Natural killer cell (primary cell): ENCODE data around the gene SPIB. TPM values are rescaled to one million over a fixed set of nuclear protein-coding genes. Genes with fewer than 3 reads are reported as not detected.

Source experiments
- ATAC-seq, 3 donors: fragments of 150-1000 bp in 2 of 3; fragments of 200-7000 bp in 1 of 3; cut with Tn5 transposase; 1 replicate in 1 of 3; 2 replicates in 2 of 3; pipeline ENCODE4 v1.10.0; 2021; ENCODE audit warnings: mild to moderate bottlenecking in 2 of 3, moderate library complexity in 2 of 3
- DNase-seq, 2 donors: peaks; one replicate each; pipeline versions ENCODE4 v3.0.0 to v3.0.0-alpha.2; 2013 to 2021; ENCODE audit warnings: mixed read lengths in 1 of 2
- H3K27ac ChIP-seq: one replicate; pipeline ENCODE4 v1.5.1; 2013; ENCODE audit warnings: mild to moderate bottlenecking, low read length
- H3K27me3 ChIP-seq: one replicate; pipeline ENCODE4 v1.6.1; 2013; ENCODE audit warnings: low read length; ENCODE audit not compliant: control insufficient read depth, insufficient read depth
- H3K36me3 ChIP-seq: one replicate; pipeline ENCODE4 v1.6.1; 2013; ENCODE audit warnings: low read length; ENCODE audit not compliant: control insufficient read depth, insufficient read depth
- H3K4me1 ChIP-seq: one replicate; pipeline ENCODE4 v1.6.1; 2013; ENCODE audit warnings: low read length; ENCODE audit not compliant: control insufficient read depth, insufficient read depth
- H3K4me3 ChIP-seq: one replicate; pipeline ENCODE4 v1.5.1; 2013; ENCODE audit warnings: low read length
- H3K9me3 ChIP-seq: one replicate; pipeline ENCODE4 v1.6.1; 2013; ENCODE audit warnings: low read length; ENCODE audit not compliant: control insufficient read depth, insufficient read depth
- H3K27ac Mint-ChIP-seq, 2 donors: one replicate each; pipeline ENCODE4 v1.8.0; 2022; ENCODE audit warnings: mild to moderate bottlenecking in 2 of 2, mixed read lengths in 2 of 2, moderate library complexity in 1 of 2
- H3K27me3 Mint-ChIP-seq, 2 donors: one replicate each; pipeline ENCODE4 v1.8.0; 2022; ENCODE audit warnings: low read depth in 2 of 2, mixed read lengths in 2 of 2
- H3K36me3 Mint-ChIP-seq: one replicate; pipeline ENCODE4 v1.8.0; 2022; ENCODE audit warnings: mixed read lengths
- H3K4me1 Mint-ChIP-seq, 2 donors: one replicate each; pipeline ENCODE4 v1.8.0; 2022; ENCODE audit warnings: mixed read lengths in 2 of 2
- H3K4me3 Mint-ChIP-seq: one replicate; pipeline ENCODE4 v1.8.0; 2022; ENCODE audit warnings: mild to moderate bottlenecking, moderate library complexity, mixed read lengths
- H3K9me3 Mint-ChIP-seq, 2 donors: one replicate each; pipeline ENCODE4 v1.8.0; 2022; ENCODE audit warnings: mixed read lengths in 2 of 2
- WGBS: methylation state at CpG from one replicate; pipeline ENCODE4 v1.1.7; 2013; ENCODE audit warnings: missing lambda C conversion rate; ENCODE audit not compliant: insufficient coverage; 5-methylcytosine and 5-hydroxymethylcytosine counted together
- intact Hi-C: fragments of 100-400 bp; cut with micrococcal nuclease; formaldehyde crosslinking; loops from one replicate; pipeline ENCODE4 v1.14.2; 2022
- total RNA-seq, 4 donors: library from RNA; stranded (reverse); fragments of 120-200 nt in 1 of 4; gene quantifications; one replicate each; pipeline versions ENCODE4 v1.2.3 to v1.2.4, GENCODE V29; 2013 to 2022
- TF ChIP-seq, protein P1 (sequence below): fragments of 200-600 bp; IDR thresholded peaks from one replicate; pipeline ENCODE4 v1.8.0; 2022; ENCODE audit warnings: antibody characterized with exemption

Gene SPIB
- total RNA-seq, 3 donors from 2014 or later (not counting 1 experiment from before 2014, with no cell fraction given): 0.77 to 2.8 (median 0.78) TPM

DNA sequence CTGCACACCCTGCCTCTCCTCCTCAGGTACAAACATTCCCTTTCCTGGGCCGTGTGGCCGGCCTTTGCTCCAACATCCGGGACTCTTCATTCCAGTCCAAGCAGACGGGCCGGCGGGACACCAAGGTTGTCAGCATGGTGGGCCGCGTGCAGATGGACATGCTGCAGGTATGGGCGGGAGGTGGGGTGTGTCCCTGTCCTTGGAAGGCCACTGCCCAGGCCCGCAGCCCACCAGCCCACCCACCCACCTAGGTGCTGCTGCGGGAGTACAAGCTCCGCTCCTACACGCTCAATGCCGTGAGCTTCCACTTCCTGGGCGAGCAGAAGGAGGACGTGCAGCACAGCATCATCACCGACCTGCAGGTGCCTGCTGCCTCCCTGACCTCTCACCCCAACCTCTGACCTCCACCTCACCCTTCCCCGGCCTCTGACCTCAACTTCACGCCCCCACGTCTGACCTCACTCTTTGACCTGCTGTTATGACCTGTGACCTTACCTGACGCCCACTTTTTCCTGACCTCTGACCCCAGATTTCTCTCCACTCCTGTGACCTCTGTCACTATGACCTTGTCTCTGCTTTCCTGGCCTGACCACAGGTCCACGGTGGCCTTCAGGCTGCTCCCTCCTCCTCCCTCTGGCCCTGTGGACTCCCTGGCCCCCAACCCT, 12.4 kb upstream of the SPIB start:
- Mint-ChIP-seq H3K4me3 (no peak overlapping the region), H3K4me1 (no peaks in the 10 kb centered on the region), H3K27me3 (no peaks in the 10 kb centered on the region), H3K9me3 (no peaks in the 10 kb centered on the region), H3K27ac (peak overlapping the region in 1 of 2 donors; percentile 51), H3K36me3 (no peaks in the 10 kb centered on the region)
- WGBS: 93% methylated on average over 22 of the region's 22 CpGs
- H3K36me3 ChIP-seq: peaks cover 13% of the 10 kb centered on the region
- ATAC-seq (no peak), DNase-seq (no peak)
- no peaks in the 10 kb centered on the region for H3K4me1 ChIP-seq
- no peaks in the 10 kb centered on the region for H3K27me3 ChIP-seq
- TF ChIP-seq, protein P1, sequence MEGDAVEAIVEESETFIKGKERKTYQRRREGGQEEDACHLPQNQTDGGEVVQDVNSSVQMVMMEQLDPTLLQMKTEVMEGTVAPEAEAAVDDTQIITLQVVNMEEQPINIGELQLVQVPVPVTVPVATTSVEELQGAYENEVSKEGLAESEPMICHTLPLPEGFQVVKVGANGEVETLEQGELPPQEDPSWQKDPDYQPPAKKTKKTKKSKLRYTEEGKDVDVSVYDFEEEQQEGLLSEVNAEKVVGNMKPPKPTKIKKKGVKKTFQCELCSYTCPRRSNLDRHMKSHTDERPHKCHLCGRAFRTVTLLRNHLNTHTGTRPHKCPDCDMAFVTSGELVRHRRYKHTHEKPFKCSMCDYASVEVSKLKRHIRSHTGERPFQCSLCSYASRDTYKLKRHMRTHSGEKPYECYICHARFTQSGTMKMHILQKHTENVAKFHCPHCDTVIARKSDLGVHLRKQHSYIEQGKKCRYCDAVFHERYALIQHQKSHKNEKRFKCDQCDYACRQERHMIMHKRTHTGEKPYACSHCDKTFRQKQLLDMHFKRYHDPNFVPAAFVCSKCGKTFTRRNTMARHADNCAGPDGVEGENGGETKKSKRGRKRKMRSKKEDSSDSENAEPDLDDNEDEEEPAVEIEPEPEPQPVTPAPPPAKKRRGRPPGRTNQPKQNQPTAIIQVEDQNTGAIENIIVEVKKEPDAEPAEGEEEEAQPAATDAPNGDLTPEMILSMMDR: no peak
- no peaks in the 10 kb centered on the region for H3K9me3 ChIP-seq
- no peak overlapping the region for H3K4me3 ChIP-seq
- intact Hi-C loops: no loop called here
- no peak overlapping the region for H3K27ac ChIP-seq

DNA sequence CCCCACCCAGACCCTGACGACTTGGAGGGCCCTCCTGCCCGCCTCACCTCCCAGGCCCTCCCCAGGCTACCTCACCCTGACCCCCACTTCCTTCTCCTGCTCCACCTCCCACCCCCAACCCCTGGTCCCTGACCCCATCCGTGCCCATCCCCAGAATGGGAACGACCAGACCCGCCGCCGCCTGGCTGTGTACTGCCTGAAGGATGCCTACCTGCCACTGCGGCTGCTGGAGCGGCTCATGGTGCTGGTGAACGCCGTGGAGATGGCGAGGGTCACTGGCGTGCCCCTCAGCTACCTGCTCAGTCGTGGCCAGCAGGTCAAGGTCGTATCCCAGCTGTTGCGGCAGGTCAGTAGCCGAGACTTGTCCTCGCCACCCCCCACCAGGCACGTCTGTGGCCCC, 11.9 kb upstream of the SPIB start:
- no peaks in the 10 kb centered on the region for H3K9me3 ChIP-seq
- Mint-ChIP-seq H3K36me3 (no peaks in the 10 kb centered on the region), H3K4me3 (no peak overlapping the region), H3K9me3 (no peaks in the 10 kb centered on the region), H3K4me1 (no peaks in the 10 kb centered on the region), H3K27me3 (no peaks in the 10 kb centered on the region), H3K27ac (peak overlapping the region in 1 of 2 donors; percentile 51)
- TF ChIP-seq, protein P1: no peak
- no peaks in the 10 kb centered on the region for H3K27me3 ChIP-seq
- peaks cover 11% of the 10 kb centered on the region for H3K36me3 ChIP-seq
- DNase-seq (no peak), ATAC-seq (no peak)
- H3K4me3 ChIP-seq: no peak overlapping the region
- H3K27ac ChIP-seq: no peak overlapping the region
- H3K4me1 ChIP-seq: no peaks in the 10 kb centered on the region
- 97% methylated on average over 19 of the region's 19 CpGs for WGBS
- intact Hi-C loops: no loop called here

DNA sequence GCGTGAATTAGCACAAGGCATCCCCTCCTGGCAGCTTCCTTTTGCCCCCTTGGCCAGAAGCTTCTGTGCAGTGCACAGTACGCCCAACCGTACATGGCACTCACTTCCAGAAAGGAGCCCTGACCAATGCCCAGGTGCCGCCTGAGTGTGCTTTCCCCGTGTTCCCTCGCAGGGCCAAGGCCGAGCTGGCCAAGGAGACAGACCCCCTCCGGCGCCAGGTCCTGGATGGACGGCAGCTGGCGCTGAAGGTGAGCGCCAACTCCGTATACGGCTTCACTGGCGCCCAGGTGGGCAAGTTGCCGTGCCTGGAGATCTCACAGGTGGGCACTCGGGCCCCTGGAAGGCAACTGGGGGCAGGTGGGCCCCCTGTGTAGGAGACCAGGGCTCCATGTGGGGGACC, 9.4 kb upstream of the SPIB start:
- intact Hi-C loops: no loop called here
- TF ChIP-seq, protein P1: no peak
- H3K27ac ChIP-seq: no peak overlapping the region
- Mint-ChIP-seq H3K4me3 (no peak overlapping the region), H3K4me1 (no peaks in the 10 kb centered on the region), H3K9me3 (no peaks in the 10 kb centered on the region), H3K27ac (no peak overlapping the region), H3K27me3 (no peaks in the 10 kb centered on the region), H3K36me3 (no peaks in the 10 kb centered on the region)
- DNase-seq (no peak), ATAC-seq (peak in 1 of 3 donors; percentile 21)
- no peak overlapping the region for H3K4me3 ChIP-seq
- H3K36me3 ChIP-seq: peaks cover 9% of the 10 kb centered on the region
- WGBS: 98% methylated on average over 17 of the region's 17 CpGs
- H3K9me3 ChIP-seq: no peaks in the 10 kb centered on the region
- H3K27me3 ChIP-seq: no peaks in the 10 kb centered on the region
- peaks cover 2% of the 10 kb centered on the region for H3K4me1 ChIP-seq

DNA sequence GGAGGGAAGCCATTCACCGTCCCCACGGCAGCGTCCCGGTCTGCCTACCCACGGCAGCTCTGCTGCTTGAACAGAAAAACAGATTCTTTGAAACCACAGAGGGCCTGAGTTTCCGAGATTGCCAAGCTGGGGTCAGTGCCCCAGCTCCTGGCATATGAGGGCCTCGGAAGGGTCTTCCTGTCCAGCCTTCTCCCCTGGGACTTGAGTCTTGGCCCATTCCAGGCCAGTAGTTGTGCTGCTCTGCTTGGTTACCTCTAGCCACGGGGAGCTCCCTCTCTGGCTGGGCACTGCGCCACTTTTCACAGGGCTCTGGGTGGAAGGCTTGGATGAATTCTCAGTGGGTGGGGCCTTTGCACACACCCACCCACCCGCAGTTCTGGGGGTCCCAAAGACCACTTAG, 8.6 kb upstream of the SPIB start:
- Mint-ChIP-seq H3K27ac (no peak overlapping the region), H3K9me3 (no peaks in the 10 kb centered on the region), H3K36me3 (no peaks in the 10 kb centered on the region), H3K4me3 (no peak overlapping the region), H3K27me3 (no peaks in the 10 kb centered on the region), H3K4me1 (peaks cover 0 to 6% of the 10 kb centered on the region in 2 donors)
- TF ChIP-seq, protein P1: no peak
- Histone ChIP-seq H3K36me3 (peaks cover 9% of the 10 kb centered on the region), H3K9me3 (no peaks in the 10 kb centered on the region), H3K27me3 (no peaks in the 10 kb centered on the region), H3K4me3 (no peak overlapping the region), H3K4me1 (peaks cover 9% of the 10 kb centered on the region), H3K27ac (no peak overlapping the region)
- intact Hi-C loops: no loop called here
- DNase-seq (no peak), ATAC-seq (no peak)
- WGBS: 93% methylated on average over 10 of the region's 10 CpGs
